ENCODE data around the gene CCN5. TPM values are rescaled to one million over a fixed set of nuclear protein-coding genes. Genes with fewer than 3 reads are reported as not detected.

Gene CCN5
- total and polyA plus RNA-seq, 2 of the 13 experiments (the other 11 are each of a cell fraction or from before 2014, with no cell fraction given): 0.12 TPM; not detected in 1

DNA sequence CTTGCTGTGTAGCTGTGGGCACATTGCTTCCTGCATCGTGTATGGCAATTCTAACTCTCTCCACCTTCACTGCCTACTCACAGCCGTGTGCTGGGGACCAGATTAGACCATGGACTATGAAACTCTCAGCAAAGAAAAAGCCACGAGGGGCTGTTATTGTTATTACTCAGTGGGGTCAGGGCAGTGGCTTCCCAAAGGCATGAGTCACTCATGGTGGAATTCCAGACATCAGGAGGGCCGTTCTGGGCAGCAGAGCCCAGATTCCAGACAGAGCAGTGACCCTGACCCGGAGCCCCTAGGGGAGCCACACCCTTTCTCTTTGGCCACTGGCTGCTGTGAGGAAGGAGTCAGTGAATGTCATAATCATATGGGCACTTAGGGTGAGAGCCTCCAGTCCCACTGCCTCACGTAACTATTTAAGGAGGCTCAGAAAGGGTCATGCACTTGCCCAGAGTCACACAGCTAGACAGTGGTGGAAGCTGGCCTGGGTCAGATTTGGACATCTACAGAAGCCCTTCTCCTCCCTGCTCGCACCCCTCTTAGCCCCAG, 22.2 kb upstream of the CCN5 start (continued):
- TF ChIP-seq ZNF552 (CRISPR knock-in tag; IDR thresholded peaks at IDR 0.05; ENCODE audit: borderline replicate concordance) (peak; percentile 99), ZNF274 (CRISPR knock-in tag; IDR thresholded peaks at IDR 0.05) (no peak), ELF4 (CRISPR knock-in tag; IDR thresholded peaks at IDR 0.05; ENCODE audit: borderline replicate concordance) (no peak), RXRA (CRISPR knock-in tag; IDR thresholded peaks at IDR 0.05) (peak; percentile 97), NR2F2 (IDR thresholded peaks at IDR 0.05; ENCODE audit: borderline replicate concordance, low read depth) (peak; percentile 84), ZSCAN21 (CRISPR knock-in tag; IDR thresholded peaks at IDR 0.05; ENCODE audit: borderline replicate concordance) (no peak), SNRNP70 (IDR thresholded peaks at IDR 0.05; ENCODE audit: low read depth, low read length) (no peak), RAD51 (IDR thresholded peaks at IDR 0.05; ENCODE audit: borderline replicate concordance) (no peak), ZNF841 (CRISPR knock-in tag; IDR thresholded peaks at IDR 0.05; ENCODE audit: borderline replicate concordance) (no peak), PCBP1 (IDR thresholded peaks at IDR 0.05; ENCODE audit: borderline replicate concordance, low read depth, low read length) (no peak), ZNF264 (CRISPR knock-in tag; IDR thresholded peaks at IDR 0.05) (no peak), DNMT1 (CRISPR knock-in tag; IDR thresholded peaks at IDR 0.05) (no peak), NFKBIZ (CRISPR knock-in tag; IDR thresholded peaks at IDR 0.05) (0 out of 2 replicates have a peak, but pooled peaks have one; percentile 40), ZXDC (CRISPR knock-in tag; IDR thresholded peaks at IDR 0.05) (no peak), ARID2 (CRISPR knock-in tag; IDR thresholded peaks at IDR 0.05; ENCODE audit: borderline replicate concordance) (no peak)
- TF ChIP-seq, protein P1, sequence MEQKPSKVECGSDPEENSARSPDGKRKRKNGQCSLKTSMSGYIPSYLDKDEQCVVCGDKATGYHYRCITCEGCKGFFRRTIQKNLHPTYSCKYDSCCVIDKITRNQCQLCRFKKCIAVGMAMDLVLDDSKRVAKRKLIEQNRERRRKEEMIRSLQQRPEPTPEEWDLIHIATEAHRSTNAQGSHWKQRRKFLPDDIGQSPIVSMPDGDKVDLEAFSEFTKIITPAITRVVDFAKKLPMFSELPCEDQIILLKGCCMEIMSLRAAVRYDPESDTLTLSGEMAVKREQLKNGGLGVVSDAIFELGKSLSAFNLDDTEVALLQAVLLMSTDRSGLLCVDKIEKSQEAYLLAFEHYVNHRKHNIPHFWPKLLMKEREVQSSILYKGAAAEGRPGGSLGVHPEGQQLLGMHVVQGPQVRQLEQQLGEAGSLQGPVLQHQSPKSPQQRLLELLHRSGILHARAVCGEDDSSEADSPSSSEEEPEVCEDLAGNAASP (CRISPR knock-in tag; IDR thresholded peaks at IDR 0.05; ENCODE audit: borderline replicate concordance): peak; percentile 81; the same call in 1 of the 2 replicates
- TF ChIP-seq, protein P2, sequence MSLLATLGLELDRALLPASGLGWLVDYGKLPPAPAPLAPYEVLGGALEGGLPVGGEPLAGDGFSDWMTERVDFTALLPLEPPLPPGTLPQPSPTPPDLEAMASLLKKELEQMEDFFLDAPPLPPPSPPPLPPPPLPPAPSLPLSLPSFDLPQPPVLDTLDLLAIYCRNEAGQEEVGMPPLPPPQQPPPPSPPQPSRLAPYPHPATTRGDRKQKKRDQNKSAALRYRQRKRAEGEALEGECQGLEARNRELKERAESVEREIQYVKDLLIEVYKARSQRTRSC (CRISPR knock-in tag; IDR thresholded peaks at IDR 0.05; ENCODE audit: low read depth): no peak
- TF ChIP-seq, protein P3, sequence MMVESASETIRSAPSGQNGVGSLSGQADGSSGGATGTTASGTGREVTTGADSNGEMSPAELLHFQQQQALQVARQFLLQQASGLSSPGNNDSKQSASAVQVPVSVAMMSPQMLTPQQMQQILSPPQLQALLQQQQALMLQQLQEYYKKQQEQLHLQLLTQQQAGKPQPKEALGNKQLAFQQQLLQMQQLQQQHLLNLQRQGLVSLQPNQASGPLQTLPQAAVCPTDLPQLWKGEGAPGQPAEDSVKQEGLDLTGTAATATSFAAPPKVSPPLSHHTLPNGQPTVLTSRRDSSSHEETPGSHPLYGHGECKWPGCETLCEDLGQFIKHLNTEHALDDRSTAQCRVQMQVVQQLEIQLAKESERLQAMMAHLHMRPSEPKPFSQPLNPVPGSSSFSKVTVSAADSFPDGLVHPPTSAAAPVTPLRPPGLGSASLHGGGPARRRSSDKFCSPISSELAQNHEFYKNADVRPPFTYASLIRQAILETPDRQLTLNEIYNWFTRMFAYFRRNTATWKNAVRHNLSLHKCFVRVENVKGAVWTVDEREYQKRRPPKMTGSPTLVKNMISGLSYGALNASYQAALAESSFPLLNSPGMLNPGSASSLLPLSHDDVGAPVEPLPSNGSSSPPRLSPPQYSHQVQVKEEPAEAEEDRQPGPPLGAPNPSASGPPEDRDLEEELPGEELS (CRISPR knock-in tag; IDR thresholded peaks at IDR 0.05): 0 out of 2 replicates have a peak, but pooled peaks have one; percentile 36
- TF ChIP-seq, protein P4, sequence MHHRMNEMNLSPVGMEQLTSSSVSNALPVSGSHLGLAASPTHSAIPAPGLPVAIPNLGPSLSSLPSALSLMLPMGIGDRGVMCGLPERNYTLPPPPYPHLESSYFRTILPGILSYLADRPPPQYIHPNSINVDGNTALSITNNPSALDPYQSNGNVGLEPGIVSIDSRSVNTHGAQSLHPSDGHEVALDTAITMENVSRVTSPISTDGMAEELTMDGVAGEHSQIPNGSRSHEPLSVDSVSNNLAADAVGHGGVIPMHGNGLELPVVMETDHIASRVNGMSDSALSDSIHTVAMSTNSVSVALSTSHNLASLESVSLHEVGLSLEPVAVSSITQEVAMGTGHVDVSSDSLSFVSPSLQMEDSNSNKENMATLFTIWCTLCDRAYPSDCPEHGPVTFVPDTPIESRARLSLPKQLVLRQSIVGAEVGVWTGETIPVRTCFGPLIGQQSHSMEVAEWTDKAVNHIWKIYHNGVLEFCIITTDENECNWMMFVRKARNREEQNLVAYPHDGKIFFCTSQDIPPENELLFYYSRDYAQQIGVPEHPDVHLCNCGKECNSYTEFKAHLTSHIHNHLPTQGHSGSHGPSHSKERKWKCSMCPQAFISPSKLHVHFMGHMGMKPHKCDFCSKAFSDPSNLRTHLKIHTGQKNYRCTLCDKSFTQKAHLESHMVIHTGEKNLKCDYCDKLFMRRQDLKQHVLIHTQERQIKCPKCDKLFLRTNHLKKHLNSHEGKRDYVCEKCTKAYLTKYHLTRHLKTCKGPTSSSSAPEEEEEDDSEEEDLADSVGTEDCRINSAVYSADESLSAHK (CRISPR knock-in tag; IDR thresholded peaks at IDR 0.05; ENCODE audit: borderline replicate concordance): no peak
